Medulla oblongata (tissue), 1 donor: ENCODE results near the gene GNS.
A peak's percentile ranks its signal among the peaks of the same experiment; 100 is the strongest.
"Not testable (repeated sequence)": the region's sequence is repeated elsewhere in the genome, so short reads cannot be mapped to it uniquely, and the experiment has no call there.

Experiments used
- DNase-seq: peaks from one replicate; pipeline ENCODE4 v3.0.0-alpha.2; 2015; ENCODE audit errors: extremely low spot score

GNS gene

GRCh38 chr12:64696080-64696741 is 63.0 kb downstream of the GNS start:
- peak; percentile 25 for DNase-seq

- no peak for DNase-seq
These were observed 63.7 kb downstream of the GNS start for GRCh38 chr12:64695550-64695949.

GRCh38 chr12:64694130-64695040 is 64.8 kb downstream of the GNS start:
- no peak for DNase-seq

GRCh38 chr12:64691795-64692583 is 67.2 kb downstream of the GNS start:
- DNase-seq = no peak

- no peak for DNase-seq
These were observed 67.9 kb downstream of the GNS start for GRCh38 chr12:64691227-64691794.

- not testable (repeated sequence) for DNase-seq
These were observed 69.0 kb downstream of the GNS start for GRCh38 chr12:64690236-64690635.

- DNase-seq = no peak
These were observed 70.5 kb downstream of the GNS start for GRCh38 chr12:64688715-64689114.

- DNase-seq = no peak
These were observed 71.0 kb downstream of the GNS start for GRCh38 chr12:64688219-64688618.

GRCh38 chr12:64687816-64688215 is 71.4 kb downstream of the GNS start:
- DNase-seq = no peak

GRCh38 chr12:64685605-64686004 is 73.6 kb downstream of the GNS start:
- no peak for DNase-seq

- DNase-seq = no peak
These were observed 74.2 kb downstream of the GNS start for GRCh38 chr12:64685050-64685449.

GRCh38 chr12:64683816-64684543 is 75.2 kb downstream of the GNS start:
- DNase-seq = no peak

GRCh38 chr12:64682572-64683277 is 76.5 kb downstream of the GNS start:
- peak; percentile 32 for DNase-seq

GRCh38 chr12:64681200-64682052 is 77.8 kb downstream of the GNS start:
- no peak for DNase-seq

GRCh38 chr12:64680235-64680634 is 79.0 kb downstream of the GNS start:
- DNase-seq = no peak

GRCh38 chr12:64679487-64680001 is 79.7 kb downstream of the GNS start:
- DNase-seq = peak; percentile 62

- DNase-seq = no peak
These were observed 80.4 kb downstream of the GNS start for GRCh38 chr12:64678835-64679234.

- DNase-seq = no peak
These were observed 81.0 kb downstream of the GNS start for GRCh38 chr12:64678248-64678647.

- DNase-seq = no peak
These were observed 83.4 kb downstream of the GNS start for GRCh38 chr12:64675795-64676194.
